GM18867 (cell line): ENCODE data around the gene CLN3.
"Not testable (repeated sequence)": the region's sequence is repeated elsewhere in the genome, so short reads cannot be mapped to it uniquely, and the experiment has no call there.

ENCODE experiments used
- ATAC-seq: cut with Tn5 transposase; IDR thresholded peaks from one replicate; pipeline ENCODE4 v1.9.1; 2021; ENCODE audit warnings: mild to moderate bottlenecking, moderate library complexity; ENCODE audit not compliant: unreplicated experiment

CLN3 gene

DNA sequence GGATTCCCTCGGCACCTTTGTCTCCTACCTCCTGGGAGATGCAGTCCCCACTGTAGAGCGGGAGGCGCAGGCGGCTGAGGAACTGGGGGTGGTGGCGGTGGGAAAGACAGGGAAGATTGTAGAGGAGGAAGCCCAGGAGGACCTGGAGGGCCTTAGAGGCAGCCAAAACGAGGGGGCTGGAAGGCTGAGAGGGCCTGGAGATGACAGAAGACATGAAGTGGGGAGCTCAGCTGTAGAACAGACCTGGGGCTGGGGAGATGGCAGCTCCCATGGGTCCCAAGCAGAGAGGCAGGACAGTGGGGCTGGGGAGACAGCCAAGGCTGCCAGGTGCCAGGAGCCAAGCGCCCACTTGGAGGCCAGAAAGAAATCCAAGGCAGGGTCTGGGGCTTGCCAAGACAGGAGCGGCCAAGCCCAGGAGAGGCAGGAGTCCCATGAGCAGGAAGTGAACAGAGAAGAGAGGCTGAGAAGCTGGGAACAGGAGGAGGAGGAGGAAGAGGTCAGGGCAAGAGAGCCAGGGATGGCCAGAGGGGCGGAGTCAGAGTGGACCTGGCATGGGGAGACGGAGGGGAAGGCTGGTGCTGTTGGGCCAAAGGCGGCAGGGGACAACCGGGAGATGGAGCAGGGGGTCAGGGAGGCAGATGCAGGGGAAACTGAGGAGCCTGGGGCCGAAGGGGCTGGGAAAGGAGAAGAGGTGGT is 3.4 kb upstream of the CLN3 start:
- ATAC-seq = no peak

DNA sequence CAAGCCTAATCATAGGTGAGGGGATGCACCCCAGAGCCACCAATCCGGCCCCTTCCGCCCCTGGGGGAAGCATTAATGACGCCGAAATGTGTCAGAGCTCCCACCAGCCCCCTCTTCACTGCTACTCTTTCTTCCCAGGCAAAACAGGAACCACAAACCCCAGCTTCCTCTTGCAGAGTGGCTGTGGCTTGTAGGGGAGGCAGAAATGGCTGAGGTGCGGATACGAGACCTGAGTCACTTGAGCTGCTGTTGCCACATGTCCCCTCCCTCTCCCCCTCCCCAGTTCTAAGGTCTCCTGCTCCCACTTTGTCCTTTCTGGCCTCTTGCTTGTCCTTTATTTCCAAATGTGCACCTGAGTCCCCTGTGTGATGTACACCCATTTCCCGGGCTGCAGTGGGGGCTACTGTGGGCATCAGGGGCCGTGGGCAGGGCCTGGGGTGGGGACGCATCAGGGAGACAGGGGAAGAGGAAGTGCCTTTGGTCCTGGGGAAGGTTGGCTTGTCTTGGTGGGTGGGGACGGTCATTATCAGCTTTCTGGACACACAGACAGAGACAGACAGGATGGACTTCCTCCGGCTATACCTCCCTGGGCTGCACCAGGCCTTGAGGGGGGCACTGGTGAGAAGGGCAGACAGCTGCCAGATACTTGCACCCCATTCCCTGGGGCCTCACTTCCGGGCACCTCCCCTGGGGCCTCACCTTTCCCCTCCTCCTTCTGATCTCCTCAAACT is 2.4 kb upstream of the CLN3 start, which contains the start of gene APOBR:
Gene APOBR (plus strand): TSS at position 523 of the 731 bp plus-strand sequence. CDS start 39 bp downstream, at position 562.
- peak; percentile 42 for ATAC-seq

DNA sequence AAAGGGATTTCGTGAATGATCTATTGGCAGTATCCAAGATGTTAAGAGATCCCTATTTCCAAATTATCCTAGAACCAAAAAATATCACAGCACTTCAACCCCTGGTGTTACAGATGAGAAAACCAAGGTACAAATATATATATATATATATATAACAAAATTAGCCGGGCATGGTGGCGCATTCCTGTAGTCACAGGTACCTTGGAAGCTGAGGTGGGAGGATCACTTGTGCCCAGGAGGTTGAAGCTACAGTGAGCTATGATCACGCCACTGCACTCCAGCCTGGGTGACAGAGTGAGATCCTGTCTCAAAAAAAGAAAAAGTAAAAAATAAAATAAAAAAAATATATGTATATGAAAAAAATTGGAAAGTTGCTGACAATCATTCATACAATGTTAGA is 637 bp upstream of the CLN3 start:
- no peak for ATAC-seq

DNA sequence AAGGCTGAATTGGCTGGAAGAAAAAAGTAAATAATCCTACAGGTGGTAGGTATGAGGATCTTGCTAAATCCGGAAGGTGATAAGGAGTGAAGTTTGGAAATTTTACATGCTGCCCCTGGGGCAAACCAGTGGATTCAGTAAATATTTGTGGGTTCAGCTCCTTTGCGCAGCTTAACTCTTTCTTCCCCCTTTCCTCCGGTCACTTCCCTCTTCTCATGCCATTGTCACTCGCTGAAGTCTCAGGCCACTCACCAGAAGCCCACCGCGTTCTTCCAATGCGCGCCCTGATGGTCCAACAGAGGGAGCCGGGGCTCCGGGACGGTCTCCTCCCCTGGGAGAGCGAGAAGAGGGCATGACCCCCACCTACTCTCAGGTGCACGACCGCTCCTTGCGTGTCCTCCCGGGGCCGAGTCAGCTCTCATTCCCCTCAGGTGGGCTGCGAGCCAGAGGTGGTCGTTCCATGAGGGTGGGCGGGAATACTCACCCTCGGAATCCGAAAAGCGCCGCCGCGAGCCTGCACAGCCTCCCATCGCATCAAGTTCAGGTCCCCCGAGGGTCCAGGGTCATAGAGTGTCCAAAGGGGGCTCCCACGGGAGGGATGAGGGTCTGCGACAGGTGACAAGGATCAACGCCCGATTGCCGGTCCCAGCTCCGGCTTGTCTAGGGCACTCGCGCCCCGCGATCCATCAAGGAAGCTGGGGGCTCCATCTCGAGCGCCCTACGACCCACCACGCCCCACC is 474 bp downstream of the CLN3 start:
- no peak for ATAC-seq

DNA sequence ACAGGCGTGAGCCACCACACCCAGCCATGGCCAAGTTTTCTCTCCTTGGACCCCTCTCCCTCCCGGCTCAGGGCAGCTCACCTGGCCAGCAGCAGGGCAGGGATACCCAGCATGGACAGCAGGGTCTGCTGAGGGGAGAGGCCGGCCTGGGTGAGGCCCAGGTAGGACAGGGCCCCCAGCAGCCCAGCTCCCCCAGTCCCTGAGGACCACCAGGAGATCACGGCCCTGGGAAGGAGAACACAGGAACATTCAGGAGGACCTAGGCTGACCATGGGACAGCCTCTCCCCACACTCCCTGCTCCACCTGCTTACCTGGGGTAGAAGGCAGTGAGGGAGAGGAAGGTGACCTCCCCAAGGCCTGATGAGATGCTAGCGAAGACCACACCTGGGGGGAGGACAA is 5.6 kb downstream of the CLN3 start:
- ATAC-seq = no peak

DNA sequence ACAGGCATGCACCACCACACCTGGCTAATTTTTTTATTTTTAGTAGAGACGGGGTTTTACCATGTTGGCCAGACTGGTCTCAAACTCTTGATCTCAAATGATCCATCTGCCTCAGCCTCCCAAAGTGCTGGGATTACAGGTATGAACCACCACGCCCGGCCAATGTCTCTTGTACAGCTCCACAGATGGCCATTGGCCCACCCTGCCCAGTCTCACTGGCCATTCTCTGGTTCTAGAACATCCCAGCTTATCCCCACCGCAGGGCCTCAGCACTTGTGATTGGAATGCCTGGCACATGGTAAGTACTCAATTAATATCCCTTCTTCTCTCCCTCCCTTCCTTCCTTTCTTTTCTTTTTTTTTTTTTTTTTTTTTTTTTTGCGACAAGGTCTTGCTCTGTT is 8.5 kb downstream of the CLN3 start:
- ATAC-seq = not testable (repeated sequence)

DNA sequence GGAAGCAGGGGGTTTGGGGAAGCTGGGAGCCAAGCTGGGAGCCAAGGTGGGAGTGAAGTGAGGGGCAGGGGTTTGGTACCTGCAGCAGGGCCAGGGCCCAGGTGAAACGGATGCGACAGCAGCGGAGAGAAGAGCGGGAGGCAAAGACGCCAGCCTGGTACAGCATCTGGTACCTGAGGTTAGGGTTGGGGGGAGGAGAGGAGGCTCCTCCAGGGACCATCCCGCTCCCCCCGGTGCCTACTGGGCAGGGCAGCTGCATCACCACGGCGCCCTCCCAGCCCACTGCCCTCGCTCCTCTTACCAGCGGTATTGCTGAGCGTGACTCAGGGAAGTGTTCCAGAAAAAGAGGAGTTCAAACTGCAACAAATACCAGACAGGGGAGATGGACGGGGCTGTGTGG is 9.8 kb downstream of the CLN3 start:
- no peak for ATAC-seq

DNA sequence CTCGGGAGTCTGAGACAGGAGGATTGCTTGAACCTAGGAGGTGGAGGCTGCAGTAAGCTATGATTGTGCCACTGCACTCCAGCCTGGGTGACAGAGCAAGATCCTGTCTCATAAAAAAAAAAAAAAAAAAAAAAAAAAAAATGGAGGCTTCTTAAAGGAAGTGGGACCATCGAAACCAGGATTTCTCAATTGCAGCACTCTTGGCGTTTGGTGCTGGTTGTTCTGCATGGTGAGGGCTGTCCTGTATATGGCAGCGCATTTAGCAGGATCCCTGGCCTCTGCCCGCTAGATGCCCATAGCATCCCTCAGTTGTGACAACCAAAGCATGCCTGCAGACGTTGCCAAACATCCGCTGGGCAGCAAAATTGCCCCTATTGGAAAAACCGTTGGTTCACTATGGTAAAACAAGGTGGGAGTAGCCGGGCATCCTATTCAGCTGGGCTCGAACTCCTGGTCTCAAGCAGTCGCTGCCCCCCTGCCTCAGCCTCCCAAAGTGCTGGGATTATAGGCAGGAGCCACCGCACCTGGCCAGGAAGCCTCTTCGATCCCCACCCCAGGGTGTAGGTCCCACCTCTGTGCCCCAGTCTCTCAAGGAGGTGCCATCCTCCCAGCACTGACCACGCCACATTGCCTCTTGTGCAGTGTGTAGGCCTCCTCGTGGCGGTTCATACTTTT is 13.2 kb downstream of the CLN3 start:
- ATAC-seq = no peak

DNA sequence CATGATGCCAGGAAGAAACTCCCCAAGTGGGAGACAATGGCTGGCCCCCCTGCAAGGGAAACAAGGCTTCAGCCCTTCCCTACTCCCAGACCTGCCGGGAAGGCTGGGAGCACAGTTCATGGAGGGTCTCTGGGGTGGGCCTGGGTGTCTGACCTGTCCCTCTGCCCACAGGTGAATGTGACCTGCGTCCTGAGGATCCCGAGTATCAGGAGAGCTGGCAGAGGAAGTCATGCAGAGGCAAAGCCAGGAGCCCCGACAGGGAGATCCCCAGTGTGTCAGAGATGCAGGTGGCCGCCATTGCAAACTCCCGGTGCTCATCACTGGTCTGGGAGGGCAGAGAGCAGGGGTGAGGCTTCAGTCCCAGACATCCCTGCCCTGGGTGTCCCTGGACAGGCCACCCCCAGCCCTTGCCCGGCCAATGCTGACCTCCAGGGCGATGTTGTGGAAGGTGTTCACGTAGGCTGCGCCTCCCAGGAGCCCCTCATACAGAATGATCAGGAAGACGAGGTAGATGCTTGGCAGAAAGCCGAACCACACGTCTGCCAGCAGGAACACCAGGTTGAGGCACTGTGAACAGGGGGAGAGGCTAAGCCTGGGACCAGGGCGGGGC is 14.5 kb downstream of the CLN3 start:
- no peak for ATAC-seq

DNA sequence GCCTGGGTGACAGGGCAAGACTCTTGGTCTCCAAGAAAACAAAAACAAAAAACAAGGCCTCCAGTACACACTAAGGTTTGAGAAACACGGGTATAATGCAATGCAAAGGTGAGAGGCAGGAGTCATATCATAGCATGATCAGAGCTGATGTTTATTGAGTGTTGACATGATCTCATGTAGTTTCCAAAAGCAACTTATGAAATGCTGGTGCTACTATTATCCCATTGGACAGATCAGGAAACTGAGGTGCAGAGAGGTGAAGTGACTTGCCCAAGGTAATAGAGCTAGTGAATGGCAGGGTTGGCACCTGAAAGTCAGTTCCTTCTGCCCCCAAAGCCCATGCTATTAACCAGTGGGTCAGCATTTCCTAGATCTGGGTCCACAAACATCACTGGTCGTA is 16.7 kb downstream of the CLN3 start:
- ATAC-seq = no peak

DNA sequence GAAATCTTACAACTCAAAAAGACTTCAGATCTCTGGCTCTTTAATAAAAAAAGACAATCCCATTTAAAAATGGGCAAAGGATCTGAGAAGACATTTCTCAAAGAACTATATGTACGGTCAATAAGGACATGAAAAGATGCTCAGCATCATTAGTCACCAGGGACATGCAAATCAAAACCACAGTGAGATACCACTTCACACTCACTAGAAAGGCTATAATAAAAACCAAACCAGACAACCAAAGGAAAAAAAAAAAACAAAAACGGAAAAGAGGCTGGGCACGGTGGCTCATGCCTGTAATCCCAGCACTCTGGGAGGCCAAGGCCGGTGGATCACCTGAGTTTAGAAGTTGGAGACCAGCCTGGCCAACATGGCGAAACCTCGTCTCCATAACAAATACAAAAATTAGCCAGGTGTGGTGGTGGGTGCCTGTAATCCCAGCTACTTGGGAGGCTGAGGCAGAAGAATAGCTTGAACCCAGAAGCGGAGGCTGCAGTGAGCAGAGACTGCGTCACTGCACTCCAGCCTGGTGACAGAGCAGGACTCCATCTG is 18.1 kb downstream of the CLN3 start:
- no peak for ATAC-seq

DNA sequence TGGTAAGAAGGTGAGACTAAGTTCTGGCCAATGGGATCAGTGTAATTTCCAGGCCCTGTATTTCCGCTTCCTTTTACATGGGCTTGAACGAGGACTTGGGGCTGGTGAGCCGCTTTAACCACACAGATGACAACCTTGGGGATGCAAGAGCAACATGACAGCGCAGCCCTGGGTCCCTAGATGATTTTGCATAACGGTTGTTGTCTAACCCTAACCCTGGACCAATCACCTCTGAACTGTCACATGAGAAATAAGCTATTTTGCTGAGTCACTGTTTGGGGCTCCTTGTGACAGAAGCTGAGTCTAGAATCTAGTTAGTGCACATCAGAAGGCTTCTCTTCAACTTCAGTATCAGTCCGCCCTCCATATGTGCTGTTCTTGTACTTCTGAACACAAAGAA is 44.8 kb downstream of the CLN3 start:
- not testable (repeated sequence) for ATAC-seq

DNA sequence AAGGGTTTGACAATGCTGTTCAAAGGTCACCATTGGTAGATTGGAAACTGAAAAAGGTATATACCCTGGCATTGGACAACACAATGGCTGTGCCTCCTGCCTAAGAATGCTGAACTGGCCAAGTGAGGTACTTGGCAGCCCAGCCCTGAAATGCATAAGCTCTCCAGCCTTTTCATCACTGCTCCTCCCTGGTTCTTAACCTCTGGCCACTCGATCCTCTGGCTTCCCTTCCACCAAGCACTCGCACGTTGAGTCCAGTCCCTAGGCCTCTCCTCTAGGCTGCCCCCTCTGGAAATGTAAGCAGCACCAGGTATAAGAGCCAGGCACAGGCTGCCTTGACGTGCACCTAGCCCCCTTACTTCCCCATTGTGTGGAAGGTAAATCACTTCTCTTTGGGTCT is 45.5 kb downstream of the CLN3 start:
- not testable (repeated sequence) for ATAC-seq

DNA sequence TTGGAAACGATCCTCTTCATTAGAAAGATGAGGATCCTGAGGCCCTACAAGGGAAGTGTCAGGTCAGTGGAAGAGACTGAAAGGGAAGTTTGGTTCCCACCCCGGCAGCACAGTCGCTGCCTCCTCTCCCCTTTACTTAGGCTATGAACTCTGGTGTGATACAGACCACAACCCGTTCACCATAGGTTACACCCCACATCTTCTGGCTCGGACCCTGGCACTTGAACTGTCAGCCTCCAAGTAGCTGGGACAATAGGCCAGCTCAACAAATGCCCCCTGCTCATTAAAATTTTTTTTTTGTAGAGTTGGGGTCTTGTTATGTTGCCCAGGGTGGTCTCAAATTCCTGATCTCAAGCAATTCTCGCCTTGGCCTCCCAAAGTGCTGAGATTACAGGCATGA is 47.9 kb downstream of the CLN3 start:
- not testable (repeated sequence) for ATAC-seq

DNA sequence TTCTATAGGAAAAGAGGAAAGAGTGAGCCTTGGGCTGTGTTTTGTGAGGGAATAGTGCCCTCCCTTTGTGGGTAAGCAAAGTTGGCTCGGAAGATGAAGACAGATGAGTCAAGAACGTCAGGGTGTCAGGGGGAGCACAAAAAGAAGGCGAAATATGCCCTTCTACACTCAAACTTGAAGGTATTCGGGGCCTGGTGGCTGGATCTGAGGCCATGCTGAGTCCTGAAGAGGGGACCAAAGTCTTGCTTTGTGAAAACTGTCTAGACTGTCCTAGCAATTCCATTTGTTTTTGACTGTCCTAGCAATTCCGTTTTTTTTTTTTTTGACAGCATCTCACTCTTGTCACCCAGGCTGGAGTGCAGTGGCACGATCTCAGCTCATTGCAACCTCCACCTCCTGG is 53.0 kb downstream of the CLN3 start:
- ATAC-seq = not testable (repeated sequence)

DNA sequence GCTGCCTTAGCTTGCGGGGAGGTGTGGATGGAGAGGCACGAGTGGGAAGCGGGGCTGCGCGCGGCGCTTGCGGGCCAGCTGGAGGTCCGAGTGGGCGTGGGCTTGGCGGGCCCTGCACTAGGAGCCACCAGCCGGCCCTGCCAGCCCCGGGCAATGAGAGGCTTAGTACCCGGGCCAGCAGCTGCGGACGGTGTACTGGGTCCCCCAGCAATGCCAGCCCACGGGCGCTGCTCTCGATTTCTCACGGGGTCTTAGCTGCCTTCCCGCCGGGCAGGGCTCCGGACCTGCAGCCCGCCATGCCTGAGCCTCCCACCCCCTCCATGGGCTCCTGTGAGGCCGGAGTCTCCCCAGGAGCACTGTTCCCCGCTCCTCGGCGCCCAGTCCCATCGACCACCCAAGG is 56.5 kb downstream of the CLN3 start:
- not testable (repeated sequence) for ATAC-seq
